Stimulated activated CD8-positive, alpha-beta memory T cell treated with anti-CD3 and anti-CD28 coated beads, Interleukin-12 subunit alpha, Interleukin-12 subunit beta, amount 100 ng/mL, for 4 hours (primary cell): ENCODE measurements around the gene ASB16.

Experiments used
- DNase-seq: peaks from one replicate; pipeline ENCODE4 v3.0.0-alpha.2; 2020; ENCODE audit warnings: low read depth

Gene ASB16

GRCh38 chr17:44222112-44222869 is 51.8 kb downstream of the ASB16 start:
- DNase-seq: no peak

GRCh38 chr17:44223541-44224071 is 53.1 kb downstream of the ASB16 start:
- no peak for DNase-seq
